CD4-positive, alpha-beta T cell treated with Interleukin-21 for 1 hour (primary cell): ENCODE measurements around the gene NBAS.

Experiments used
- DNase-seq: peaks from one replicate; pipeline ENCODE4 v3.0.0-alpha.2; 2020

Gene NBAS

GRCh38 chr2:15560988-15561573 lies at the start of gene NBAS:
Gene NBAS, minus strand, starts transcription at chr2:15561334. Its CDS starts 30 bp downstream, at chr2:15561304.
- DNase-seq, result peak; percentile 86

DNA sequence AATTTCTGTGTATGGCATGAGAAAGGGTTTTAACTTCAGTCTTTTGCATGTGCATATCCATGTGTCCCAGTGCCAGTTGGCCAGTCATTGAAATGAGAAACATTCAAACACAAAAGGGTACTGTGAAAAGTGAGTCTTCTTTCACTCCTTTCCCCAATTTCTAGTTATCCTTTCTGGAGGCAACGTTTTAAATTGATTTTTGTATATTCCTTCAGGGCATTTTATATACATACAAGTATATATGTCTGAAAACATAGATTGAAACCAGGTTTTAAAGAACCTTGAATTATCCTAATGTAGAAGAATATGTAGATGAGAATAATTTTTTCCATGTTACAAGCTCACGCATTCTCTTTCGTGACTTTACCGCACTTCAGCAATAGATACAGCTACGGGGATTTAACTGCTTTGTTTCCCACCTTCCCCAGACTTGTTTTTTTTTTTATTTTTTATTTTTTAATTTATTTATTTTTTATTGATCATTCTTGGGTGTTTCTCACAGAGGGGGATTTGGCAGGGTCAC lies 49.4 kb upstream of the NBAS start:
- DNase-seq, result no peak

- DNase-seq, result no peak
Measured at GRCh38 chr2:15609341-15610042, 48.4 kb upstream of the NBAS start.

GRCh38 chr2:15608392-15608761 lies 47.2 kb upstream of the NBAS start:
- DNase-seq, result no peak

DNA sequence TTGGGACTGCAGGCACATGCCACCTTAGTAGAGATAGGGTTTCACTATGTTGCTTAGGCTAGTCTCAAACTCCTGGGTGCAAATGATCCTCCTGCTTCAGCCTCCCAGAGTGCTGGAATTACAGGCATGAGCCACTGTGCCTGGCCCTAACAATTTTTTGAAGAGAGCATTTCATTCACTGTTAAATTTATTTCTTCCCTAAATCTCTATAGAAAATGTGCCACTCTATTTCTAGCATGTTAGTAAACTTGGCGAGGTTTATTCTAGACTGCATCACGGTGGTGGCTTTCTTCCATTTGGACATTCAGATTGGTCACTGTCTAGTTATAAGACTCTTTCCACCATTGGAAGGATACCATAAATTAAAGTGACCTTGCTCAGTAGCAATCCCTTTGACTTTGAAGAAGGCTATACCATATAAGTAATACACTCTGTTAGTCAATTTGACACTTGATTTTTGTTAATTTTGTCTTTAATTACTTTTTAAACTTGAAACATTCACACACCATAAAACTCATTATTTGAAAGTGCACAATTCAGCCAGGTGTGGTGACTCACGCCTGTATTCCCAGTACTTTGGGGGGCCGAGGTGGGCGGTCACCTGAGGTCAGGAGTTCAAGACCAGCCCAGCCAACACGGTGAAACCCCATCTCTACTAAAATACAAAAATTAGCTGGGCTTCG lies 46.7 kb upstream of the NBAS start:
- no peak for DNase-seq

GRCh38 chr2:15606481-15607441 lies 45.6 kb upstream of the NBAS start:
- DNase-seq, result no peak

DNA sequence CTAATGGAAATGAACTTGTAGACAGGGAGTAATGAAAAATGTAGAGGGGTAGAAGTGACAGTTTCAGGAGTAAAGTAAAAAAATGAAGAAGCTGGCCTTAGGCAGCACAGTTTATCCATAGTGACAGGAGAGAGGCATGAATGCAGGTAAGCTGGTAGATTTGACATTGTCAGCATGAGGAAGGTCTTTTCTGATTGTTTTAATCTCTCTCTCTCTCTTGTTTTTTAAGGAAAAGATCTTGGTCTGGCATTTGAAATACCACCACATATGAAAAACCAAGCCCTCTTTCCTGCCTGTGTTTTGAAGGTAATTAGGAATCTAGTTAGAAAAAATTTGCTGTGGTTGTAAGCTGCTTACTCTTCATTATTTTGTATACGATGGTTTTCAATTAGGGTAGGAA lies 44.6 kb upstream of the NBAS start:
- DNase-seq, result no peak

- DNase-seq, result no peak
Measured at GRCh38 chr2:15603948-15604347, 42.8 kb upstream of the NBAS start.

GRCh38 chr2:15603044-15603765 lies 42.1 kb upstream of the NBAS start:
- DNase-seq, result no peak

- no peak for DNase-seq
Measured at GRCh38 chr2:15602393-15602792, 41.3 kb upstream of the NBAS start.

DNA sequence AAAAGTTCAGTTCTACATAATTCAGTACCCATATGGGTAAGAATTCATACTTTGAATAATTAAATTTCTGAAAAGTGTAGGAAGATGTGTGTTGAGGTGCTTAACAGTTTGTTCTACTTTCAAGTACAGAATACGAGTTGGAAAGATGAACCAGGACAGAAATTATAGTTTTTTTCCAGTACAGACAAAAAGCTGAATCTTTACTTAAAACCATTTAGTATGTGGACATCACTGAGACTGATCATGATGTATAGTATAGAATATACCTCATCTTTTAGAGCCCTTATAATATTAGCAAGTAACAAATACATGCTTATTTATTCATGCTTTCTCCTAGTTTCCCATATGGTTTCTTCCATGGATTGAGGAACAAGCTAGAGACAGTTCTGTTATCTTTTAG lies 40.5 kb upstream of the NBAS start:
- no peak for DNase-seq

DNA sequence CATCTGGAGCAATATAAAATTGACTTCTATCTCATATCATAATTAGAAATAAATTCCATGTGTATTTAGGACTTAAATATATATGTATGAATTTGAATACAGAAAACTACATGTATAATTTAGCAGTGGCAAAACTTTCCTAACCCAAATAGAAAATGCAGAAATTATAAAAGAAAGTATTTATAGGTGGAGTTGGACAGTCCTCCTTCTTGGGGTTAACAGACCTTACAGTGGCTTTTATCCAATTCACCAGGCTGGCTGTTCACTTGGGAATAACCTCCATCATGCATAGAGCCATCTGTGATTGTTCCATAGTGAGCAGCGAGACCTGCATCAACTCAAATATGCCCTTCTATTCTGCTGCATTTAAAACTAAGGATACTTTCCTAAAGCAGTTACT lies 38.9 kb upstream of the NBAS start:
- DNase-seq, result no peak

DNA sequence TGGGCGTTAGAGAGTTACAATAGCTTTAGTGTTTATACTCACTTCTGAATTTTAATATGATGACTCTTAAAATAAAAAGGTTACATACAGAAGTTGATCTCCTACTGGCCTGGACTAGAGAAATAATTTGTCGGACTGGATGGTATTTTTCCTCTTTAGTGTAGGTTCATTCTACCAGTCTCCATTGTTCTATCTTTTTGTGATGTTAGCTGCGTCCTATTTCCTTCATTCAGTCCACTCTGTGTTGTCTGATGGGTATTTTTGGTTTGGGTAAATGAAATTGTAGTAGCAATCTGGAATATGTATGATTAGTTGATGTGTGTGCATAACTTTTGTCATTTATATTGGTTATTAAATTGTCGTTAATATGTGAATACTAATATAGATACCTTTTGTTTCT lies 35.8 kb upstream of the NBAS start:
- no peak for DNase-seq

DNA sequence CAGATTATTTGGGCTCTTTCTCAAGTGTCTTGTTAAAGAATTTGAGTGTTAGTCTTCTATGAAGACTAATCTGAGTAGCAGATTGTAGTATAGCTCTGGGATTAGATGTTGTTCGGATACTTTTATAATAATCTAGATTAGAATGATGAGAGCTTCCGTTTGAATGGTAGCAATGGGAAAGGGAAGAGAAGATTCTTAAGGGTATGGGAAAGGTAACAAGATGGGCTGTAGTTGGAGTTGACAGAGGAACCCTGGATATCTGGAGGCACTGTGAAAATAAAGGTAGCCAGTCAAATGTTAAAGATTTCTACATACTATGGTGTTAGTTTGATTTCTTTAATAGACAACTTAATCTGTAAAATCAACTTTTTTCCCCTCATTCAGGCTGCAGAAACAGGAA lies 35.2 kb upstream of the NBAS start:
- DNase-seq, result no peak

GRCh38 chr2:15595936-15596335 lies 34.8 kb upstream of the NBAS start:
- no peak for DNase-seq

DNA sequence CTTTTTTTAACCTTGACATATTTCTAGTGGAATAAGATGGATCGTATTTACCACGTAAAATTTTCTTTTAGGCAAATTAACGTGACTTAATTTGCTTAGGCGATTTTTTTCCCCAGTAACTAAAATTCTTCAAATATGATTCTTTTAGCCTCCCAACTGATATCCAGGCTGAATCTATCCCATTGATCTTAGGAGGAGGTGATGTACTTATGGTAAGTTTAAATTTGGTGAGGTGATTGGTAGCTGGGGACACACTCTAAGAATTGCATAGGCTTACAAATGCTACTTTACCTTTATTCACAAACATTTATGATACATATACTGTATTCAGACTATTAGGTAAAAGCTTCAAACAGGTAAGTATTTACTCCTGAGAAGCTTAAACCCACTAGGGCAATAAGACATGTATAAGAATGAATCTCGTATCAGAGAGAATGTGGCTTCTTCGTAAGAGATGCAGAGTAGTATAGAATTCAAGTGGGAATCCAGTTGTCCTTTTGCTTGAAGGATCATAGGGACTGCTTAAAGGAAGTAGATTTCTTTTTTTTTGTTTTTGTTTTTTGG lies 34.3 kb upstream of the NBAS start:
- DNase-seq, result no peak

- DNase-seq, result no peak
Measured at GRCh38 chr2:15594291-15595256, 33.4 kb upstream of the NBAS start.

DNA sequence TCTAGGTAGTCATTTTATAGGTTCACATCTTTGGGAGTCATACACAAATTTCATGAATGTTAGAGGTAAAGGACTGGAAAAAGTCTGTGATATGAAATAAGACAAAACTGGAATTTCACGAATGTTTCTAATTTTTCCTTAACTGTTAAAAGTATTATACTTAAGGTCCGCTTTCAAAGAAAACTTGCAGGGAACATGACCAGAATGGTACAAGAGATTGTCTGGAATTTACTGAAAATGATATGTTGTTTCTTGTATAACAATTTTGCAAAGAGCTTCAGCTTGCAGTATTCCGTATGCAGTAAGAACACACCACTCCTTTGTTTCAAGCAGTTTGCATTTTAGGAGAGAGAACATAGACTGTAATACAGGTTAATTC lies 32.2 kb upstream of the NBAS start:
- DNase-seq, result no peak

GRCh38 chr2:15591692-15592463 lies 30.7 kb upstream of the NBAS start, which contains the start of gene DDX1:
Gene DDX1, plus strand, starts transcription at chr2:15591868. Its CDS starts 66 bp downstream, at chr2:15591934.
- DNase-seq, result peak; percentile 89

DNA sequence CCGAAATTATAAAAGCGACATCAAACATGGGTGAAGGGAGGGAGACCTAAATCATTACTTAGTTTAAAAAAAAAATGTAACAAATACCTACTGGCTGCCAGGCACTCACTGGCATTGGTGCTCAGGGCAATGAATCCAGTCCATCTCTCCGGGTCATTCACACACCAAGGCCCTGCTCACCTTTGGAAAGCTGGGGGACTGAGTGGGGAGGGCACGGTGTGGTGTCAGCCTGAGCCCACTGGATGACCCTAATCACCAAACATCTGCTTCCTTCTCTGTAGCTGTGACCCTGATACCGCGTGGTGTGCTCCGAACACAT lies 30.2 kb upstream of the NBAS start:
- DNase-seq, result no peak
